ENCODE data around the gene ATXN7. TPM values are rescaled to one million over a fixed set of nuclear protein-coding genes. Genes with fewer than 3 reads are reported as not detected.

Gene ATXN7
- total RNA-seq, 1 experiment from 2014 or later = 3.6 TPM

GRCh38 chr3:63905731-63906620 lies 42.3 kb downstream of the ATXN7 start:
- H3K4me1 ChIP-seq (ENCODE audit: insufficient read depth, low read length) = peaks cover 8% of the 10 kb centered on the region; the same call in 1 of the 2 replicates
- intact Hi-C loops (cut with micrococcal nuclease) = no loop called here
- ChIA-PET POLR2A (ENCODE audit: unreplicated experiment) (no interaction called here), CTCF (no interaction called here)
- H3K36me3 ChIP-seq (ENCODE audit: low read depth, low read length) = no peaks in the 10 kb centered on the region
- H3K79me2 ChIP-seq (ENCODE audit: low read length) = peaks cover 6% of the 10 kb centered on the region
- no peak overlapping the region for H3K27ac ChIP-seq (ENCODE audit: low read length)
- H4K20me1 ChIP-seq (ENCODE audit: low read length) = no peaks in the 10 kb centered on the region
- DNase-seq (no peak), ATAC-seq (no peak)
- no peak overlapping the region for H2AFZ ChIP-seq (ENCODE audit: low read length)
- no peak overlapping the region for H3K9ac ChIP-seq (ENCODE audit: low read length)
- H3F3A ChIP-seq (ENCODE audit: low read length, unreplicated experiment) = no peaks in the 10 kb centered on the region
- BruUV-seq (replicated peaks) = no TSS peak
- no peak for TF ChIP-seq EZH2phosphoT487 (IDR thresholded peaks at IDR 0.05; ENCODE audit: borderline replicate concordance, low read length)
- no peak for TF ChIP-seq EZH2 (IDR thresholded peaks at IDR 0.05; ENCODE audit: low read length, unreplicated experiment)
- no peak for TF ChIP-seq CTCF (conservative IDR thresholded peaks at IDR 0.05; ENCODE audit: low read depth, low read length)
- no peaks in the 10 kb centered on the region for H3K9me3 ChIP-seq (ENCODE audit: low read length)
- H3K9me2 ChIP-seq (replicated peaks; ENCODE audit: low read length) = no peaks in the 10 kb centered on the region
- H3K4me2 ChIP-seq (ENCODE audit: low read length) = no peak overlapping the region
- H3K4me3 ChIP-seq (ENCODE audit: low read length) = no peak overlapping the region
- no peaks in the 10 kb centered on the region for H3K27me3 ChIP-seq (ENCODE audit: low read length)

GRCh38 chr3:63908081-63908736 lies 44.5 kb downstream of the ATXN7 start:
- ATAC-seq = no peak
- peaks cover 15% of the 10 kb centered on the region for H3K79me2 ChIP-seq (ENCODE audit: low read length)
- no peak overlapping the region for H3K4me2 ChIP-seq (ENCODE audit: low read length)

More at GRCh38 chr3:63908081-63908736, 44.5 kb downstream of the ATXN7 start:
- TF ChIP-seq EZH2 (IDR thresholded peaks at IDR 0.05; ENCODE audit: low read length, unreplicated experiment) = no peak
- peak; percentile 30; the same call in 1 of the 2 replicates for TF ChIP-seq CTCF (conservative IDR thresholded peaks at IDR 0.05; ENCODE audit: low read depth, low read length)
- H4K20me1 ChIP-seq (ENCODE audit: low read length) = no peaks in the 10 kb centered on the region
- H3K36me3 ChIP-seq (ENCODE audit: low read depth, low read length) = no peaks in the 10 kb centered on the region
- no TSS peak for BruUV-seq (replicated peaks)
- peaks cover 12% of the 10 kb centered on the region; the same call in 1 of the 2 replicates for H3K4me1 ChIP-seq (ENCODE audit: insufficient read depth, low read length)
- H3F3A ChIP-seq (ENCODE audit: low read length, unreplicated experiment) = no peaks in the 10 kb centered on the region
- ChIA-PET POLR2A (ENCODE audit: unreplicated experiment) (interaction anchor here (0.7 kb wide), 1 partner anchor 28 kb away, joined by 3 read pairs; no protein-coding TSS in a partner anchor), CTCF (interaction anchor here (0.6 kb wide), 1 partner anchor 569 kb away, joined by 3 read pairs; no protein-coding TSS in a partner anchor)
- no peaks in the 10 kb centered on the region for H3K9me2 ChIP-seq (replicated peaks; ENCODE audit: low read length)
- H2AFZ ChIP-seq (ENCODE audit: low read length) = no peak overlapping the region
- H3K9ac ChIP-seq (ENCODE audit: low read length) = no peak overlapping the region
- H3K9me3 ChIP-seq (ENCODE audit: low read length) = no peaks in the 10 kb centered on the region
- H3K27me3 ChIP-seq (ENCODE audit: low read length) = no peaks in the 10 kb centered on the region
- no peak overlapping the region for H3K27ac ChIP-seq (ENCODE audit: low read length)
- intact Hi-C loops (cut with micrococcal nuclease) = no loop called here
- H3K4me3 ChIP-seq (ENCODE audit: low read length) = no peak overlapping the region
- no peak for DNase-seq
